ENCODE results near the gene GID8. TPM values are rescaled to one million over a fixed set of nuclear protein-coding genes. Genes with fewer than 3 reads are reported as not detected.
A peak's percentile ranks its signal among the peaks of the same experiment; 100 is the strongest.

Gene GID8
- total RNA-seq, 2 experiments from 2014 or later: 39.6 to 46.1 TPM

DNA sequence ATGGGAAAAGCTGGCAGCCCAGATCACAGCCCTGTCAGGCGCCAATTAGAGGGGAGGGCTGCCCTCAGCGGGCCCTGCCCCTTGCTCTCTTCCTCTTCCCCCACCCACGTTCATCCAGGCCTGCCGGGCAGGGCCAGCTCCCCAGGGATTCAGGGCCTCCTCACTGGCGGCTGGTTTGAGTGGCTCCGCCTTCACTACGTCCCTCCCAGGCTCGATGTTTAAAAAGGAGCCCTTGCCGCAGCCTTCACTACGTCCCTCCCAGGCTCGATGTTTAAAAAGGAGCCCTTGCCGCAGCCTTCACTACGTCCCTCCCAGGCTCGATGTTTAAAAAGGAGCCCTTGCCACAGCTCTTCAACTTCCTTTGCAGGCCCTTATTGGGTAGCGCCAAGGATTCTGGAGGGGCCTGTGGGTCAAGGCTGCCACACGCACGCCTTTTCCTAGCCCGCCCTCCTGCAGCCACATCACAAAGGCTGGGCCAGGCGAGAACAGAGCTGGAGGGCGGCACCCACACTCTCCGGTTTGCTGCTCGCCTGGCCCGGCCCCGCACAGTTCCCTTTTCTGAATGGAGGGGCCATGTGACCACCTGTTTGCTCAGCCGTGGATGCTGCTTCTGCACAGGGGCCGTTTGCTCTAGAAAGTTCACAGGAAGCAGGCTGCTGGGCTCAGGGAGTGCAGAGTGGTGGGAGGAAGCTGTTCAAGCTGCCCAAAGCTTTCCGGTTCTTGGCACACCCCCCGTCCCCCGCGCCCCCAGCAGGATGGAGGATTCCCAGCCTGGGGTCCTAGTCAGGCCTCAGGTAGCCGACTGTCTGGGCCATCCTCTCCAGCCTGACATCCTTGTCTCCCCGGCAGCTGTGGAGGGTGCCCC is 16.1 kb downstream of the GID8 start:
- TF ChIP-seq, protein P1, sequence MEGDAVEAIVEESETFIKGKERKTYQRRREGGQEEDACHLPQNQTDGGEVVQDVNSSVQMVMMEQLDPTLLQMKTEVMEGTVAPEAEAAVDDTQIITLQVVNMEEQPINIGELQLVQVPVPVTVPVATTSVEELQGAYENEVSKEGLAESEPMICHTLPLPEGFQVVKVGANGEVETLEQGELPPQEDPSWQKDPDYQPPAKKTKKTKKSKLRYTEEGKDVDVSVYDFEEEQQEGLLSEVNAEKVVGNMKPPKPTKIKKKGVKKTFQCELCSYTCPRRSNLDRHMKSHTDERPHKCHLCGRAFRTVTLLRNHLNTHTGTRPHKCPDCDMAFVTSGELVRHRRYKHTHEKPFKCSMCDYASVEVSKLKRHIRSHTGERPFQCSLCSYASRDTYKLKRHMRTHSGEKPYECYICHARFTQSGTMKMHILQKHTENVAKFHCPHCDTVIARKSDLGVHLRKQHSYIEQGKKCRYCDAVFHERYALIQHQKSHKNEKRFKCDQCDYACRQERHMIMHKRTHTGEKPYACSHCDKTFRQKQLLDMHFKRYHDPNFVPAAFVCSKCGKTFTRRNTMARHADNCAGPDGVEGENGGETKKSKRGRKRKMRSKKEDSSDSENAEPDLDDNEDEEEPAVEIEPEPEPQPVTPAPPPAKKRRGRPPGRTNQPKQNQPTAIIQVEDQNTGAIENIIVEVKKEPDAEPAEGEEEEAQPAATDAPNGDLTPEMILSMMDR (IDR thresholded peaks at IDR 0.05): no peak
- peaks cover 49% of the 10 kb centered on the region for H3K4me1 ChIP-seq (ENCODE audit: insufficient read depth, low read length)
- peaks cover 16% of the 10 kb centered on the region for H3K36me3 Mint-ChIP-seq (ENCODE audit: low read depth)
- H3K27me3 Mint-ChIP-seq: no peaks in the 10 kb centered on the region
- no peaks in the 10 kb centered on the region for H3K27me3 ChIP-seq (ENCODE audit: control insufficient read depth in 1 of 2, insufficient read depth in 2 of 2, low read length in 2 of 2)
- ATAC-seq (ENCODE audit: poor library complexity) (peak; percentile 87), DNase-seq (peak; percentile 48 to 88 (median 68))
- H3K4me3 ChIP-seq (ENCODE audit: low read length): peak overlapping the region; percentile 46
- H3K4me3 Mint-ChIP-seq: peak overlapping the region; percentile 88
- peak overlapping the region; percentile 90 for H3K27ac Mint-ChIP-seq
- POLR2A ChIA-PET: interaction anchor here (0.8 to 3.1 kb wide), 14 partner anchors 10 to 302 kb away, joined by 3 to 41 read pairs (median 8); partner anchors contain the start of genes DIDO1, GID8 and TCFL5
- no peaks in the 10 kb centered on the region for H3K9me3 Mint-ChIP-seq
- CTCF ChIA-PET: interaction anchor here (1.1 to 2.1 kb wide), 2 partner anchors 18 to 55 kb away, joined by 3 to 7 read pairs; no protein-coding TSS in a partner anchor
- H3K27ac ChIP-seq (ENCODE audit: low read depth in 1 of 2, low read length in 2 of 2): peak overlapping the region; percentile 17 to 78
- H3K4me1 Mint-ChIP-seq (ENCODE audit: low read depth): peaks cover 31% of the 10 kb centered on the region
- peaks cover 0 to 9% of the 10 kb centered on the region in 2 experiments for H3K9me3 ChIP-seq (ENCODE audit: control insufficient read depth in 1 of 2, insufficient read depth in 1 of 2, low read length in 2 of 2)
- intact Hi-C loops (cut with DNase I, micrococcal nuclease): loop anchor here (1.0 to 10.0 kb wide), 3 partner anchors 15 to 51 kb away; partner anchors contain the start of genes GID8 (in 2 of the 2) and BHLHE23 (in 1 of the 2)
- H3K36me3 ChIP-seq (ENCODE audit: insufficient read depth, low read length): peaks cover 11% of the 10 kb centered on the region

DNA sequence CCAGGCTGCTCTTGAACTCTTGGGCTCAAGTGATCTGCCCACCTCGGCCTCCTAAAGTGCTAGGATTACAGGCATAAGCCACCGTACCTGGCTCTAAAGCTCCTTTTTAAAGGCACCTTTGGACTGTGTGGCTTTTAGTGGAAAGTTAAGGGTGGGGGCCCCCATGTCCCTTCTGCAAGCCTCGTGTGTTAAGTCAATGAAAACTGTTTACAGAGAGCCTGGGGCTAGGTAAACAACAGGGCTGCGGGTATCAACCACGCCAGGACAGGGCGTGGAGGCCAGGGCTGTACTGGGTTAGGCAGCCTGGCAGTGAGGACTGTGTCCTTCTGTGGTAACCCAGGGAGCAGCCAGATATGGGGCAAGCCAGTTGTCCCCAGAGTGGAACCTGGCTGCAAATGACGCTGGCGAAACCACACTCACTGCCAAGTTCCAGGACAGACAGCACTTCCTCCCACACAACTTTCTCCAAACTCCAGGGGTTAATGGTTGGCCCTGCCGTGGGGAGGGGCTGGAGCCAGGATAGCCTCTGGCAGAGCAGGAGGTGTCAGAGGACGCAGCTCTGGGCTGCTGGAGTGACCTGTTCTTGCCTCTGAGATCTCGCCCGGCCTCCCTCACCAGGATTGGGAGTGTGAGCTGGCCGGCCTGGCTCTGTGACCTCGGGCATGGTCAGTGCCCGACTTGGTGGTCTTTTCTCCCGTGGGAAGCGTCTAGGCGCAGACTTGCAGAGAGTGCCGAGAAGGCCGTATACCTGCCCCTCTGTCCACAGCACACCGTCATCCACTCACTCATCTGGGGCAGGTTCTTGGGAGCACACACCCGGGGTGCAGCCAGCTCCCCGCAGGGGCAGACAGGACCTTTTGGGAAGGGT is 17.8 kb downstream of the GID8 start:
- TF ChIP-seq, protein P1 (IDR thresholded peaks at IDR 0.05): no peak
- H3K9me3 Mint-ChIP-seq: no peaks in the 10 kb centered on the region
- H3K36me3 ChIP-seq (ENCODE audit: insufficient read depth, low read length): no peaks in the 10 kb centered on the region
- H3K4me3 ChIP-seq (ENCODE audit: low read length): no peak overlapping the region
- POLR2A ChIA-PET: interaction anchor here (1.2 to 3.1 kb wide), 3 partner anchors 9 to 34 kb away, joined by 3 to 41 read pairs (median 9); partner anchors contain the start of gene GID8
- H3K36me3 Mint-ChIP-seq (ENCODE audit: low read depth): no peaks in the 10 kb centered on the region
- H3K4me1 Mint-ChIP-seq (ENCODE audit: low read depth): peaks cover 27% of the 10 kb centered on the region
- no peak overlapping the region for H3K27ac ChIP-seq (ENCODE audit: low read depth in 1 of 2, low read length in 2 of 2)
- no peaks in the 10 kb centered on the region for H3K27me3 ChIP-seq (ENCODE audit: control insufficient read depth in 1 of 2, insufficient read depth in 2 of 2, low read length in 2 of 2)
- H3K4me3 Mint-ChIP-seq: no peak overlapping the region
- CTCF ChIA-PET: interaction anchor here (2.1 kb wide), 1 partner anchor 53 kb away, joined by 7 read pairs; no protein-coding TSS in a partner anchor
- peaks cover 0 to 9% of the 10 kb centered on the region in 2 experiments for H3K9me3 ChIP-seq (ENCODE audit: control insufficient read depth in 1 of 2, insufficient read depth in 1 of 2, low read length in 2 of 2)
- DNase-seq (no peak), ATAC-seq (ENCODE audit: poor library complexity) (no peak)
- intact Hi-C loops (cut with DNase I, micrococcal nuclease): loop anchor here in 1 of 2 experiments (2.0 to 10.0 kb wide), 2 partner anchors 17 to 49 kb away; partner anchors contain the start of genes BHLHE23 and GID8
- no peaks in the 10 kb centered on the region for H3K27me3 Mint-ChIP-seq
- peak overlapping the region; percentile 90 for H3K27ac Mint-ChIP-seq
- H3K4me1 ChIP-seq (ENCODE audit: insufficient read depth, low read length): peaks cover 55% of the 10 kb centered on the region

All from CD4-positive, alpha-beta T cell (primary cell).